SHP77 treated with DMSO at 0.1 percent for 48 hours (cell line): ENCODE measurements around the gene CRABP2.

ENCODE experiments used
- DNase-seq: peaks from one replicate; lab custom pipeline; 2025; lab: John Stamatoyannopoulos, UW

Gene CRABP2

GRCh38 chr1:156667968-156668709, 37.2 kb downstream of the CRABP2 start:
- DNase-seq = no peak

- DNase-seq = no peak
Measured at GRCh38 chr1:156667610-156667967, 37.8 kb downstream of the CRABP2 start.

- no peak for DNase-seq
Measured at GRCh38 chr1:156666862-156667609, 38.3 kb downstream of the CRABP2 start.

- DNase-seq = no peak
Measured at GRCh38 chr1:156665539-156665938, 39.8 kb downstream of the CRABP2 start.

DNA sequence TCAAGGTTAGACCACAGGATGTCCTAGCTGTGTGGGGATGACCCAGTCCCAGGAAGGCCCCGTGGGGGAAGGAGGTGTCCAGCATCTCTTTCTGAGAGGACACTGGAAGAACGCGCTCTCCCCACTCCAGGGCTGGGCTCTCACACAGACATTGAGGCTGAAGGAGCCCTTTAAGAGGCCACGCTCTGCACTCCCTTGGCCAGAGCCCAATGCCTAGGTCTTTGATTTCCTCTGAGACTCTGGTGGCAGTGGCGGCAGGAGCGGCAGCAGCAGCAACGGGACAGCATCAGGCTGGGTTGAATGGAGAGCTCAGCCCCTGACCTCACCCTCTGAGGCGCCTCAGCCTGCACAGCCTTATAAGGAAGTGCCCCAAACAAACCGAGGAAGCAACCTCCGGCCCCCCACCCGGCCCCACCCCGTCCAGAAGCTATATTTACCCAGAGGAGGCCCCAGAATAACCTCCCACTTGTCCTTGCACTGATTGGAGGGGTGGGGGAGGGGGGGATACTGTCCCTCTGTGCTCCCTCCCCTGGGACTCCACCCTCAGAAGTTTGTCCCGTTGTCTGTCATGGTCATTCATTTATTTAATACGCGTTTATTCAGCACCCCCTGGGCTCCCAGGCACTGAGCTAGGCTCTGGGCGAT, 40.5 kb downstream of the CRABP2 start:
- DNase-seq = no peak

DNA sequence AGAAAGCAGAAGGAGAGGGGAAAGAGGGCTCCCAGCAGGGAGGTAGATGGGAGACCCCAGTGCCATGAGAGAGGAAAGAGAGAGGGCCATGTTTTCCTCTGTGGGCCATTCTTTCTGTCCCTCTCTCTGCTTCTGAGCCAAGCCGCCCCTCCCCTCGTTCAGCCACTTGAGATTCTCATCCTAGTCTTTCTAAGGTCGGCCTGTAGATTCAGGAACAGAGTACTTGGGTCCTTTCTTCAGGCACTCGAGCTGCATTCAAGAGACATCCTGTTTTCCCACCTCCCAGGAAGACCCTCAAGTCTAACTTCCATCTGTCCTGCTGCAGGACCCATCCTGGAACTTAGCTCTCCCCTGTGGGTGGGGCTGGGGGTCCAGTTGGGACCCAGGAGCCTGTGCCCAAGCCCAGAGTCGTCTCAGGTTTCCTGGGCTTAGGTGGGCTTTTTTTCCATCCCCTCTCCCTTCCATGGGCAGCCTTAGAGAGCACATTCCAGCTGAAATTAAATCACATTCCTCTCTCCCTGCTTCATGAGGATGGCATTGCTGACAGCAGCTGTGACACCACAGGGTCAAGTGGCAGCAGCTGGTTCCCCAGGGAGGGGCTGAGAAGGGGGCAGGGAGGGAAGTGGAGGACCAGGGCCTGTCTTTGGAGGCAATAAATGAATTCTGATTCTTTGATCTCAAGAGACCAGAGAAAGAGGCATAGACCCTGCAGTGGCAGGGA, 41.2 kb downstream of the CRABP2 start:
- peak; percentile 46 for DNase-seq

- DNase-seq = peak; percentile 83
Measured at GRCh38 chr1:156663178-156663577, 42.2 kb downstream of the CRABP2 start.

- no peak for DNase-seq
Measured at GRCh38 chr1:156662800-156663055, 42.7 kb downstream of the CRABP2 start.

- no peak for DNase-seq
Measured at GRCh38 chr1:156662005-156662799, 43.2 kb downstream of the CRABP2 start.

- no peak for DNase-seq
Measured at GRCh38 chr1:156660752-156661112, 44.7 kb downstream of the CRABP2 start.

DNA sequence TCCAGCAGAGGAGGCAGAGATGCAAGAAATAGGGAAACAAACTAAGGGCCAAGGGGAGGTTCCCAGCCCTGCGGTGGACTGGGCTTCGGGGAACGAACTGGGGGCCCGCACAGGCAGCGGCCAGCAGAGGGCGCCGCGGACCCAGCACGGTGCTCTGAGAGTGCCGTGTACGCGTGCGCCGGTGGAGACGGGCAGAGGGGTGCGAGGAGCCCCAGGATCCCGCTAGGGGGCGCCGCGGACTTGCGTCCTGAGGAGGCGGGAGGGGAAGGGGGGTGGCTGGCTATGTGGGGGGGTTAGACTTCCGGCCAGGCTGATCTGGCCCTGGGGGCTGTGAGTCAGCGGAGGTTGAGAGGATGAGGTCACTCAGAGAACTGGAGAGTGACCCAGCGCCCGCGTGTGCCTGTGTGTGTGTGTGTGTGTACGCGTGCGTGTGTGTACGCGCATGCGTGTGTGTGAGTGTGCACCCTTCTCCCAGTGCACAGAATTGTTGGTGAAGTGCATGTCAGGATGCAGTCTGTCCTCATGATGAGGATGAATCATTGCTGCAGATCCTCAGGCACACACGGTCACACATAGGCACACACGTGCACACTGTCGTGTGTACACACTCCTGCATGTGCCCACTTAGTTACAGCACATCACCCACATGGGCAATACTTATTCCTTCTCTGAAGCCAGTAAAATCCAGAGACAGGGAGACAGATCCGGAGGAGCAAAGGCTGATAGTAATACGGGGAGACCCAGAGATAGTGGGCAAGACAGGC, 45.2 kb downstream of the CRABP2 start:
- DNase-seq = peak; percentile 94

GRCh38 chr1:156659661-156659987, 45.8 kb downstream of the CRABP2 start:
- DNase-seq = no peak

GRCh38 chr1:156658945-156659574, 46.3 kb downstream of the CRABP2 start:
- peak; percentile 76 for DNase-seq

DNA sequence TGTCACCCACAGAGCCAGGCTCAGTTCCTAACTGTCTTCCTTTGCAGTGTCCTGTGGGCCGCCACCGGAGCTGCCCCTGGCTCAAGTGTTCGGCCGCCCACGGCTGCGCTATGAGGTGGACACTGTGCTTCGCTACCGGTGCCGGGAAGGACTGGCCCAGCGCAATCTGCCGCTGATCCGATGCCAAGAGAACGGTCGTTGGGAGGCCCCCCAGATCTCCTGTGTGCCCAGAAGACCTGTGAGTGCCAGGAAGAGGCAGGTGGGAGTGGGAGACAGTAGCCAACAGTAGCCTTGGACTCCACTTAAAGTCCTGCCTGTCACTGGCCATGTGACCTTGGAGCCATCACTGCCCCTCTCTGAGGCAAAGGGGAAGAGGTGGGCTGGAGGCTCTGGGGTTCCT, 46.9 kb downstream of the CRABP2 start:
- peak; percentile 37 for DNase-seq

GRCh38 chr1:156657741-156658319, 47.6 kb downstream of the CRABP2 start:
- DNase-seq = peak; percentile 62

GRCh38 chr1:156656806-156657740, 48.3 kb downstream of the CRABP2 start:
- DNase-seq = peak; percentile 49

- DNase-seq = no peak
Measured at GRCh38 chr1:156655904-156656516, 49.4 kb downstream of the CRABP2 start.

DNA sequence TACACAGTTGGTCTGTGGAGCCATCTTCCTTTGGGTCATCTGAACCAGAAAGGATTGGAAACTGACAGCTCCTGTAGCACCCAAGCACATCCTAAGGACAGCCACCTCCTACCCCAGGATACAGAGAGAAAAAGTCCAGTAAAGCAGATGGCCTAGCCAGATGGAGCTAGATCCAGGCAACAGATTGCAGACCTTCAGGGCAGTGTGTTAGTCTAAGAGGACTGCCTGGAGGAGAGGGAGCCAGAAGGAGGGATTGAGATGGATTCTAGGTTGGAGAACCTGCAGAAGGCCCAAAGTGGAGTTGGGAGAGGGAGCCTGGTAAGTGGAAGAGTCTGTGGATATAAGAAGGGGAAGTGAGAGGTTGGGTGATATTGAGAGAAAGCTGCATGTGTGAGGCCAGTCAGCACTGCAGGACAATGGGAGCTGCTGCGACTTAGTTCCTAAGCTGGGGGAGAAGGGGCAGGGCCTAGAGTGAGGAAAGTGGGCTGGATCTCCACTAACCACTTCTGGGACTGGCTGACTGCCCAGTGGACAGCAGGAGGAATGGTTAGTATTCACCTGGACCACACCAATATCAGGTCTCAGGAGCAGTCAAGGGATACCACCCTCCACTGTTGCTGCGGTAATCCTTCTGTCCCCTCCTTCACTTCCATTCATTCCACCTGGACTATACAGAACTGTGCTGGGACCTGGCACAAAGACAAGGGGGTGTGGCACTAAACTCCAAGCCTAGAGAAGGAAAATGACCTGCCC, 50.1 kb downstream of the CRABP2 start:
- DNase-seq = no peak
